NOMO-1 treated with DMSO at 0.1 percent for 48 hours (cell line): ENCODE measurements around the gene GRIK3.

ENCODE experiments used
- DNase-seq: peaks from one replicate; lab custom pipeline; 2025; ENCODE audit not compliant: unreplicated experiment; lab: John Stamatoyannopoulos, UW

Gene GRIK3

GRCh38 chr1:36881541-36881940 lies 152.8 kb downstream of the GRIK3 start:
- no peak for DNase-seq

DNA sequence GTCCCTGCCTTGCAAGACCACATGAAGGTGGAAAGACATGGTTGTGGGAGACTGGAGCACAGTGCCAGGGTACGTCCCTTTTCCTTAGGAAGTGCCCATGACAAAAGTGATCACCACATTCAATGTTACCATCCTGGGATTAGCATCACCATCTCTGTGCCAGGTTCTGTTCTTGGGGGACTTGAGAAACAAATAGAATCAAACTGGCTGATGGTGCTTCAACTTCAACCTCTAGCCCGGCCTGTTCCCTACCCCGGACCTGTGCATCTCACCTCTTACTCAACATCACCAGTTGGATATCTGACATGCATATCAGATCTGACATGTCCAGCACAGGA lies 153.3 kb downstream of the GRIK3 start:
- no peak for DNase-seq

- no peak for DNase-seq
Observed at GRCh38 chr1:36880155-36881067, 153.9 kb downstream of the GRIK3 start.

- DNase-seq: no peak
Observed at GRCh38 chr1:36879613-36880012, 154.7 kb downstream of the GRIK3 start.

- DNase-seq: no peak
Observed at GRCh38 chr1:36876990-36877389, 157.3 kb downstream of the GRIK3 start.

- no peak for DNase-seq
Observed at GRCh38 chr1:36874271-36875060, 159.8 kb downstream of the GRIK3 start.

GRCh38 chr1:36872858-36873257 lies 161.5 kb downstream of the GRIK3 start:
- DNase-seq: no peak

- DNase-seq: no peak
Observed at GRCh38 chr1:36872126-36872754, 162.1 kb downstream of the GRIK3 start.

GRCh38 chr1:36871146-36871971 lies 163.0 kb downstream of the GRIK3 start:
- DNase-seq: no peak

- DNase-seq: no peak
Observed at GRCh38 chr1:36869826-36870225, 164.5 kb downstream of the GRIK3 start.

- no peak for DNase-seq
Observed at GRCh38 chr1:36869054-36869453, 165.3 kb downstream of the GRIK3 start.

GRCh38 chr1:36867575-36867974 lies 166.7 kb downstream of the GRIK3 start:
- DNase-seq: no peak

DNA sequence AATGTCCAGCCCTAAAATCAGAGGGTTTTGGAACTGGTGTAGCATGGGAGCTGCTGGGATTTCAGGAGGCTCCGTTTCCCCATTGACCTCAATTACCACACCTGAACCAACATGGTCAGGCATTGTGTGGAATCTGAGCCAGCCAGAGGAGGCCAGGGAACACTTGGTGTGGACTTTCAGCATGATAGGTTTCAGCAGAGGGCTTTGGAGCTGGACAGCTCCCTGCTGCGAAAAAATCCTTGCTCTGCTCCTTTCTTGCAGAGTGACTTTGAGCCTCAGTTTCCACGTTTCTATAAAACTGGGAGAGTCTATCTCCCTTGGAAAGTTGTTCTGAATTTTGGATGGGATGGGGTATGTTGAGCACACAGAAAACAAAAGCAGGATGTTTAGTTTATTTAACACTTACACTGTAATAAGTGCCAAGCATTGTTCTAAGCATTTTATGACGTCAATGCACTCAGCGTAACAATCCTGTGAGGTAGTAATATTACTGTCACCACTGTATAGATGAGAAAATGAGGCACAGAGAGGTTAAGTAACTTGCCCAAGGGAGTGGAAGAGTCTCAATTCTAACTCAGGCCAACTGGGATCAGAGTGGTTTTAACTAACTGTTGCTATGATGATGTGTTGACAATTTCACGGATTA lies 168.0 kb downstream of the GRIK3 start:
- DNase-seq: no peak

DNA sequence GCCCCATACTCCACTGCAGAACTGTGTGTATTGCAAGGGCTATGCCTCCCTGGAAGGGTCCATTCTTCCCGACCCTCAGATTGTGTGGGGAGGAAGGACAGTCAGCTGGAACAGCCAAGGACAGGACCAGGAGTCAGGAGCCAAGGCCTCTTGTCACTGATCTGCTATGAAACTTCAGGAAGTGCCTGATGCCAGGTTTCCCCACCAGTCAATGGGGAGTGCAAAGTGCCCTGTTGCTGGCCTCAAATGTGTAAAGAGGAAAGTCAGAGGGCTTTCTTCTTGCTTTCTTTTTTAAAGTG lies 168.8 kb downstream of the GRIK3 start:
- DNase-seq: no peak

DNA sequence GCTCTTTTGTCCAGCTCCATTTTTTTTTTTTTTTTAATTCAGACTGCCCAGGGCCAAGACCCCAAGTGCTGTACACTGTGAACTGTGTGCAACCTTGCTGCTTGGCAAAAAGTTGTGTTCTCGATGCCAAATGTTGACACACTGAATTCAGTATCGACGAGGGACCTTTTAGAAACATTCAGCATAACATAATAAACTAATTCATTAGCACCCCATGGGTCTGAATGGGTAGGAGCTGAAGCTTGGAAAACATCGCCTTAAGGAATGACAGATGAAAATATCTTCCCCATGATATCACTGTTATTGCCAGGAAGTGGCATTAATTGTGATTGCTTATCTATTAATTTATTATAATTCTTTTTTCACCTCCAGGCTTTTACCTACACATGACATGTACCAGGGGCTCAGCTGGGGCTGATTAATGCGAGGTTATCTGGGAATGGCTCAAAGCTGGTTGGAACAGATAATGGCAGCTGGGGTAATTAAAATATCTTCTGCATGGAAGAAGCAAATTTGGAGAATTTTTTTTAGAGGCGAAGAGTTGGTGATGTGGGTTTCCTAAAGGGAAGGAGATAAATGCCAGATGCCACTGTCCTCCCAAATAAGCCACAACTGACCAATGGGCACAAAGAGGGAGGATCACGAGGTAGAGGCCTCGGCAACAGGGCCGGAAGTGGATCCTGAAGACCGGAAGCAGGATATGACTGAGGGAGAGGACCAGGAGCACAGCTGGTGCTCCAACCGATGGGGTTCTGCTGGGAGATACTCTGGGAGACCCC lies 169.3 kb downstream of the GRIK3 start:
- DNase-seq: no peak

GRCh38 chr1:36864182-36864822 lies 170.0 kb downstream of the GRIK3 start:
- DNase-seq: no peak

GRCh38 chr1:36863500-36863899 lies 170.8 kb downstream of the GRIK3 start:
- no peak for DNase-seq

DNA sequence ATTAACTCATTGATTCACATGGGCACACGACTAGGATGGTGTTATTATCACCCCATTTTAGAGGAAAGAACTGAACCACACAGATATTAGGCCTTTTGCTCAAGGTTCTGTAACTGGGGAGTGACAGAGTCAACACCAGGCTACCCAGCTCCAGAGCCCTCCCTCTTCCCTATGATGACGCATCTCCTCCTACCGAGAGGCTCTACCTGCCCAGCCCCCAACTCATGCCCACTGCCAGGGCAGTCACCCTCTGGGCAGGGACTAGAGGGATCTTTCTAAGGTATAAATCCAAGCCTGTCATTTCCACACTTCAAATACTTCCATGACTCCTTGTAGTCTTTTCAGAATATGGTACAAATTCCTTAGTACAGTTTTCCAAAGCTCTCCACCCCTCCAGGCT lies 171.3 kb downstream of the GRIK3 start:
- no peak for DNase-seq

- DNase-seq: no peak
Observed at GRCh38 chr1:36861375-36861774, 172.9 kb downstream of the GRIK3 start.
